Stimulated activated CD4-positive, alpha-beta T cell treated with anti-CD3 and anti-CD28 coated beads, Interleukin-12 subunit alpha, Interleukin-12 subunit beta, amount 100 ng/mL, for 4 hours (primary cell): ENCODE data around the gene KCTD16.

Experiments
- DNase-seq: peaks from one replicate; pipeline ENCODE4 v3.0.0-alpha.2; 2020

Gene KCTD16

DNA sequence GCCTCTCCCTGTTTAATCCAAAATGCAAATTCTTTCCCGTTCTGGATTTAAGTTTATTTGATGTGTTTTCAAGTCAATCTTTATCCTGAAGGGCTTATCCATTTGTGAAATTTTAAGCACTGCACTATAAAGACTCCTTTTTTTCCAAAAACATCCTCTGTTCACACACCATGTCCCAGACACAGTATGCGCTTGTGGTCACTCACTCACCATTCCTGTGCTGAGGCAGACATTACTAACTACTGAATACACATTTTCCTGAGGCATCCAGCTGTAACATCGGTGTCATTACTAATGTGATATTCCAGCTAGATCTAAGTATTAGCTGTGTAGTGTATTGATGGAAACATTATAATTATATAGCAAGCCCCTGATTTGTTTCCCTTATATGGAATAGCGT, 298.4 kb downstream of the KCTD16 start:
- no peak for DNase-seq

GRCh38 chr5:144472221-144472620, 301.5 kb downstream of the KCTD16 start:
- no peak for DNase-seq

GRCh38 chr5:144473650-144474049, 303.0 kb downstream of the KCTD16 start:
- DNase-seq: no peak

GRCh38 chr5:144478565-144478964, 307.9 kb downstream of the KCTD16 start:
- DNase-seq: no peak

GRCh38 chr5:144481861-144482260, 311.2 kb downstream of the KCTD16 start:
- no peak for DNase-seq

DNA sequence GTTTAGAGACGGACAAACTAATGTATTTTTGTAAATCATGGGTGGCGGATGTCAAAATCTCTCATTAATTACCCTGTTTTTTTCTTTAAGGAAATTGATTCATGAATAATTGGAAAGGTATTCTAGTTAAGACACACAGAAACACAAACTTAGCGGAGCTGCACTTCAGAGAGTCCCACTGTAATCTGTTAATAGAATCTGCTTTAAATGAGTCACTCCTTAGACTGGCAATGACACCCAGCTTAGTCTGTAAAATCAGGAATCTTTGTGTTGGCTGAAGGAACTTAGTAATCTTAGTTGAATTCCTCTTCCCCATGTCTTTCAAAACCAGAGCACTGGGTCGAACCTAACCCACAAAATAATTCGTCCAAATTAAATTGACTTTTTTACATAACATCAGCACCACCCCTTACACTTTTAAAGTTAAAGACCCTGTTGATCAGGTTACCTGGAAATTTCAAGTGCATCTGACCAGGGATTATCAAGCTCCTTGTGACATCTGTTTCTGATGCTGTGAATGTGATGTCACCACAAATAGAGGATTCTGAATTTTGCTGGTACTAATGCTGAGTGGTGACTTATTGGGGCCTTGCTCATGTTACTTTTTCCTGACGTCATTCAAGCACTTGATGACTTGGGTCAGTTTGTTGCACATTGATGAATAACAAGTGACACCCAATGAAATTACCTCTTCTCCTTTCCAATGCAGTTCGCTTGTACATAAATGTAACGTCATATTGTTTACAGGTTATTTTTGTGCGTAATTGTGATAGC, 313.6 kb downstream of the KCTD16 start:
- no peak for DNase-seq

GRCh38 chr5:144485540-144485939, 314.9 kb downstream of the KCTD16 start:
- DNase-seq: no peak

DNA sequence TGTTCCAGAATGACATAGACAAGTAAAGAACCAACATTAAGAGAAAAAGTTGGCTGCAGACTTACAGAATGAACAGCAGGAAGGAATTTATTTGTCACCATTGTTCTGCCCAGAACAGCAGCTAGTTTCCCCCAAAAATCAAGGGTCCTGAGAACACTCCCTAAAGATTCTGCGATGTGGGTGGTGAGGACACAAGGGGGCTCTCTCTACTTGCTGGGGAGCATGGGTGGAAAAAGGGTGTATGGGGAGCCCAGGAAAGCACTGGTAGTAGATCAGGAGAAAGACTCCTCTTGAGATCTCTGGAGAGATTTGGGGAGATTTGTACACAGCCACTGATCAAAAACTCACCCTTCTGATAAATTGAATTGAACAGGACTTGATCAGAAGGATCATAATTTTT, 316.5 kb downstream of the KCTD16 start:
- DNase-seq: no peak

DNA sequence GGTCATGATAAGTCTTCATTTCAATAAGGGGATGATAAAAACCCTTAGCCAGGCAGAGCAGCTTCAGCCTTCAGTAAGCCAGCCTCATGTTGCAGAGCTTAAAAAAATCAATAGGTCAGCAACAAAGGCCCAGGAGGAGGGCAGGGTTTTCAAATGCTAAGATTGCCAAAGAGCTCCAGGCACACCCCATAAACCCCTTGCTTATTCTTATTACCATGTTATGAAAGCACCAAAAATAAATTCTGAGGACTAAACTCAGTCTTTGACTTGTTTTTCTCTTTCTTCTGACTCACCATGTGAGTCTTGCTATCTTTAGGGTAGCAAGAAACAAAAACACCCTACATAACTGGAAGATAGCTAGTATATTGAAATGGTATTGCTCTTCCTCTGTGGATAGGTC, 317.1 kb downstream of the KCTD16 start:
- no peak for DNase-seq

- DNase-seq: no peak
Observed at GRCh38 chr5:144503123-144503522, 332.4 kb downstream of the KCTD16 start.

- no peak for DNase-seq
Observed at GRCh38 chr5:144504929-144505577, 334.4 kb downstream of the KCTD16 start.

- no peak for DNase-seq
Observed at GRCh38 chr5:144510845-144511579, 340.3 kb downstream of the KCTD16 start.

- no peak for DNase-seq
Observed at GRCh38 chr5:144511580-144512072, 341.0 kb downstream of the KCTD16 start.

DNA sequence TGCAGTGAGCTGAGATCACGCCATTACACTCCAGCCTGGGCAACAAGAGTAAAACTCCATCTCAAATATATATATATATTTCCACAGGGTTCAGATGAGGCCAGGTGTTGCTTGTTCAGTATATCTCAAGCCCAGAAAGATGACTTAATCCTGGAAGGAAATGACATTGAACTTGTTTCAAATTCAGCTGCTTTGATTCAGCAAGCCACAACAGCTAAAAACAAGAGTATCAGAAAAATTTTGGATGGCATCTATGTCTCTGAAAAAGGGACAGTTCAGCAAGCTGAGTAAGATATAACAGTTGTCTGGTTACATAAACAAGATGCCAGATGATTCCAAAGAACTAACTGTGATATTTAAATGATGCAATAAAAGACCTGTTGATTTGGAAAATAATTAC, 352.0 kb downstream of the KCTD16 start:
- no peak for DNase-seq

DNA sequence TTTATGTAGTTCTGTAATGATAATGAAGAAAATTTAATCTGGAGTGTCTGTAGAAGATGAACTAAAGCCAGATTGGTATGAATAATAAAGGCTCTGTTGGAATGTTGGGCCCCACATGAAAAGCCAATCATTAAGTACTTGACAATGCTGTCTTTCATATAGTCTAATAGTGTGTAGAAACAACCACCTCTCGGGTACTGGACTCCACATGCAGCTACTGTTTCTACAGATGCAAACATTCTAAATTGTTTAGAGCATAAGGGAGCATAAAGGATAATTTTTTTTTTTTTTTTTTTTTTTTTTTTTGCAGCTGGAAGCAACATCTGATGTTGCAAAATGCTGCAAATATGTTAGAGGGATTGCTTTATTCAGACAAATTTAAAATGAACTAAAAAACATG, 354.3 kb downstream of the KCTD16 start:
- no peak for DNase-seq

- no peak for DNase-seq
Observed at GRCh38 chr5:144531188-144531587, 360.5 kb downstream of the KCTD16 start.
